PFSK-1 (cell line): Measurements from ENCODE around the gene ACSL6.

Source experiments
- FOXP2 ChIP-seq: optimal IDR thresholded peaks from 2 replicates; pipeline ENCODE3; 2011; ENCODE audit warnings: borderline replicate concordance, control low read depth, inconsistent platforms; ENCODE audit not compliant: insufficient read depth; ENCODE audit errors: extremely low read length, extremely low read depth
- POLR2AphosphoS5 ChIP-seq: IDR thresholded peaks from 2 replicates; pipeline ENCODE4 v1.6.1; 2012; ENCODE audit warnings: low read depth, mild to moderate bottlenecking, control low read depth, low read length, moderate library complexity
- SIN3A ChIP-seq: IDR thresholded peaks from 2 replicates; pipeline ENCODE4 v1.6.1; 2012; ENCODE audit warnings: mild to moderate bottlenecking, low read length, moderate library complexity, borderline replicate concordance; ENCODE audit not compliant: insufficient read depth
- TF ChIP-seq, protein P1 (sequence below), 2 experiments: IDR thresholded peaks; 2 replicates each; pipeline versions ENCODE4 v1.6.1 to v1.8.0; 2011 to 2012; ENCODE audit warnings: low read depth in 2 of 2, low read length in 2 of 2, control low read depth in 1 of 2, inconsistent platforms in 1 of 2, mild to moderate bottlenecking in 1 of 2, moderate library complexity in 1 of 2; ENCODE audit not compliant: insufficient read depth in 1 of 2

GRCh38 chr5:131994090-131994489 is 17.4 kb downstream of the ACSL6 start:
- TF ChIP-seq POLR2AphosphoS5 = no peak
- TF ChIP-seq, protein P1, sequence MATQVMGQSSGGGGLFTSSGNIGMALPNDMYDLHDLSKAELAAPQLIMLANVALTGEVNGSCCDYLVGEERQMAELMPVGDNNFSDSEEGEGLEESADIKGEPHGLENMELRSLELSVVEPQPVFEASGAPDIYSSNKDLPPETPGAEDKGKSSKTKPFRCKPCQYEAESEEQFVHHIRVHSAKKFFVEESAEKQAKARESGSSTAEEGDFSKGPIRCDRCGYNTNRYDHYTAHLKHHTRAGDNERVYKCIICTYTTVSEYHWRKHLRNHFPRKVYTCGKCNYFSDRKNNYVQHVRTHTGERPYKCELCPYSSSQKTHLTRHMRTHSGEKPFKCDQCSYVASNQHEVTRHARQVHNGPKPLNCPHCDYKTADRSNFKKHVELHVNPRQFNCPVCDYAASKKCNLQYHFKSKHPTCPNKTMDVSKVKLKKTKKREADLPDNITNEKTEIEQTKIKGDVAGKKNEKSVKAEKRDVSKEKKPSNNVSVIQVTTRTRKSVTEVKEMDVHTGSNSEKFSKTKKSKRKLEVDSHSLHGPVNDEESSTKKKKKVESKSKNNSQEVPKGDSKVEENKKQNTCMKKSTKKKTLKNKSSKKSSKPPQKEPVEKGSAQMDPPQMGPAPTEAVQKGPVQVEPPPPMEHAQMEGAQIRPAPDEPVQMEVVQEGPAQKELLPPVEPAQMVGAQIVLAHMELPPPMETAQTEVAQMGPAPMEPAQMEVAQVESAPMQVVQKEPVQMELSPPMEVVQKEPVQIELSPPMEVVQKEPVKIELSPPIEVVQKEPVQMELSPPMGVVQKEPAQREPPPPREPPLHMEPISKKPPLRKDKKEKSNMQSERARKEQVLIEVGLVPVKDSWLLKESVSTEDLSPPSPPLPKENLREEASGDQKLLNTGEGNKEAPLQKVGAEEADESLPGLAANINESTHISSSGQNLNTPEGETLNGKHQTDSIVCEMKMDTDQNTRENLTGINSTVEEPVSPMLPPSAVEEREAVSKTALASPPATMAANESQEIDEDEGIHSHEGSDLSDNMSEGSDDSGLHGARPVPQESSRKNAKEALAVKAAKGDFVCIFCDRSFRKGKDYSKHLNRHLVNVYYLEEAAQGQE (IDR thresholded peaks at IDR 0.05; ENCODE audit: insufficient read depth in 1 of 2, low read depth in 2 of 2, low read length in 2 of 2) = no peak
- no peak for TF ChIP-seq SIN3A
- no peak for TF ChIP-seq FOXP2
